Right lobe of liver (tissue), 4 donors: Measurements from ENCODE around the gene ASPDH.

Experiments used
- POLR2A ChIP-seq: fragments of 450-650 bp; IDR thresholded peaks from one replicate; pipeline ENCODE4 v1.6.1; 2017; ENCODE audit warnings: antibody characterized with exemption, mild to moderate bottlenecking
- TF ChIP-seq, protein P1 (sequence below), 4 donors: fragments of 200-600 bp in 3 of 4; fragments of 450-650 bp in 1 of 4; IDR thresholded peaks; one replicate each; pipeline versions ENCODE4 v1.5.1 to v1.8.0; 2016 to 2022; ENCODE audit warnings: antibody characterized with exemption in 4 of 4, mild to moderate bottlenecking in 2 of 4
- donor health status: DM: no; HTN: no; CAD: no.
- donor health status: DM: no; HTN: no; CAD: no.
- donor health status: DM: no; HTN: yes; CAD: no.

DNA sequence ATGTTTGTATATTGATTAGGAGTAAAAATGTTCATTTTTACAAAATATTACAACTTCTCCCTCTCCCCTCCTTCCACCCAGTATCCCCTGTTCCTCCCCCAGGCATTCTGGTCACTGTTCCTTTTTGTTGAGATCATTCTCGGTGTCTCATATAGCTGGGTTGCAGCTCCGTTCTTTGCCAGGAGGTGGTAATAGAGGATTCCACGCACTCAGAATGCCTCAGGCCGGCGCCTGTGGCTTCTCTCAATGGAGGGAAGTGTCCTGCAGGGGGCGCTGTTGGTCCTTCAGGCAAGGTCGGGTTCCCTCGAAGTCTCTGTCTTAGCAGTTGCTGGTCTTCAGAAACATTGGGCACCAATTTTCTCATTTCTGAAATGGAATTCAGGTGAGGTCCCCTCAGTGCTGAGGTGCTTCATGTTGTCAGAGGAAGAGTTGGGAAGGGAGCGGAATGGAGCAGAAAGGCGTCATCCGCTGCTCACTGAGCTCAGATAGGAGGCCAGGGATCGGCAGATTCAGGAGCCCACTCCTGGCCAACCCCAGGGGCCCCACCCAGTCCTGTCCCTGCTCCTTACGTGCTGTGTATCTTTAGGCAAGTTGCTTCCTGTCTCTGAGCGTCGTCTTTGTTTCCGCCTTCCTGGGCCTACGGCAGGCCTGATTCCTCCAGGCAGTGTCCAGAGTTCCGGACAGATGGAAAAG, 26.7 kb downstream of the ASPDH start:
- TF ChIP-seq POLR2A = no peak
- TF ChIP-seq, protein P1, sequence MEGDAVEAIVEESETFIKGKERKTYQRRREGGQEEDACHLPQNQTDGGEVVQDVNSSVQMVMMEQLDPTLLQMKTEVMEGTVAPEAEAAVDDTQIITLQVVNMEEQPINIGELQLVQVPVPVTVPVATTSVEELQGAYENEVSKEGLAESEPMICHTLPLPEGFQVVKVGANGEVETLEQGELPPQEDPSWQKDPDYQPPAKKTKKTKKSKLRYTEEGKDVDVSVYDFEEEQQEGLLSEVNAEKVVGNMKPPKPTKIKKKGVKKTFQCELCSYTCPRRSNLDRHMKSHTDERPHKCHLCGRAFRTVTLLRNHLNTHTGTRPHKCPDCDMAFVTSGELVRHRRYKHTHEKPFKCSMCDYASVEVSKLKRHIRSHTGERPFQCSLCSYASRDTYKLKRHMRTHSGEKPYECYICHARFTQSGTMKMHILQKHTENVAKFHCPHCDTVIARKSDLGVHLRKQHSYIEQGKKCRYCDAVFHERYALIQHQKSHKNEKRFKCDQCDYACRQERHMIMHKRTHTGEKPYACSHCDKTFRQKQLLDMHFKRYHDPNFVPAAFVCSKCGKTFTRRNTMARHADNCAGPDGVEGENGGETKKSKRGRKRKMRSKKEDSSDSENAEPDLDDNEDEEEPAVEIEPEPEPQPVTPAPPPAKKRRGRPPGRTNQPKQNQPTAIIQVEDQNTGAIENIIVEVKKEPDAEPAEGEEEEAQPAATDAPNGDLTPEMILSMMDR (IDR thresholded peaks at IDR 0.05) = peak; percentile 25 to 43 (median 29)
